Astrocyte (in vitro differentiated cells and primary cell): ENCODE results near the gene USP54.

Source experiments
- CTCF ChIP-seq: IDR thresholded peaks from 2 replicates; pipeline ENCODE4 v1.5.1; 2011; ENCODE audit warnings: low read depth, mild to moderate bottlenecking, inconsistent platforms, low read length, moderate library complexity; ENCODE audit not compliant: insufficient read depth
- EZH2 ChIP-seq: IDR thresholded peaks from 2 replicates; pipeline ENCODE4 v1.6.1; 2012; ENCODE audit warnings: mild to moderate bottlenecking, low read length, inconsistent platforms; ENCODE audit not compliant: insufficient read depth

- TF ChIP-seq CTCF = no peak
- TF ChIP-seq EZH2 = no peak
Measured at GRCh38 chr10:73456187-73456890, 134.8 kb downstream of the USP54 start.
